ENCODE data around the gene TSR3.

Gene TSR3

GRCh38 chr16:1347962-1348361 is 3.7 kb downstream of the TSR3 start:
- peaks cover 0 to 20% of the 10 kb centered on the region in 2 experiments for H3K27me3 ChIP-seq (ENCODE audit: control insufficient read depth in 1 of 2, insufficient read depth in 1 of 2, low read length in 2 of 2)
- H4K91ac ChIP-seq (ENCODE audit: low read length): no peak overlapping the region
- 93% methylated on average over 28 of the region's 29 CpGs for WGBS
- no peak overlapping the region for H2AK5ac ChIP-seq (ENCODE audit: low read length, severe bottlenecking)
- H3K4ac ChIP-seq (ENCODE audit: low read depth in 1 of 2, low read length in 2 of 2): no peak overlapping the region
- no peak for DNase-seq
- peaks cover 25 to 43% of the 10 kb centered on the region in 2 experiments for H3K36me3 ChIP-seq (ENCODE audit: control insufficient read depth in 1 of 2, insufficient read depth in 2 of 2, low read depth in 1 of 2, low read length in 2 of 2)
- H3K79me1 ChIP-seq (replicated peaks; ENCODE audit: low read length, poor library complexity, severe bottlenecking): peaks cover 34% of the 10 kb centered on the region
- no peak overlapping the region for H2BK5ac ChIP-seq (ENCODE audit: low read depth, low read length, poor library complexity, severe bottlenecking)
- H3K23ac ChIP-seq (ENCODE audit: low read length in 2 of 2): no peak overlapping the region
- no peak overlapping the region for H3K18ac ChIP-seq (ENCODE audit: low read depth in 1 of 2, low read length in 2 of 2)
- H3K4me2 ChIP-seq (ENCODE audit: low read length, poor library complexity, severe bottlenecking): no peak overlapping the region
- no peak overlapping the region for H2BK12ac ChIP-seq (ENCODE audit: low read length in 2 of 2)
- no peak overlapping the region for H2BK120ac ChIP-seq (ENCODE audit: low read depth, low read length)
- H2BK15ac ChIP-seq (ENCODE audit: low read depth, poor library complexity, severe bottlenecking): no peak overlapping the region
- H3K9me3 ChIP-seq (ENCODE audit: control insufficient read depth, low read length): no peaks in the 10 kb centered on the region
- H3K4me1 ChIP-seq (ENCODE audit: control insufficient read depth, insufficient read depth, low read depth, low read length): peaks cover 27% of the 10 kb centered on the region
- H3K4me3 ChIP-seq (ENCODE audit: insufficient read depth in 1 of 2, low read depth in 1 of 2, low read length in 2 of 2): no peak overlapping the region
- no peak overlapping the region for H3K14ac ChIP-seq (ENCODE audit: low read length in 2 of 2)
- no peak overlapping the region for H3K9ac ChIP-seq (ENCODE audit: low read length)
- no peak overlapping the region for H4K8ac ChIP-seq (ENCODE audit: low read length)
- H3K27ac ChIP-seq (ENCODE audit: low read length, poor library complexity, severe bottlenecking): no peak overlapping the region
- H2AFZ ChIP-seq (ENCODE audit: low read depth, low read length): no peak overlapping the region

GRCh38 chr16:1347286-1347855 is 4.3 kb downstream of the TSR3 start:
- H2BK5ac ChIP-seq (ENCODE audit: low read depth, low read length, poor library complexity, severe bottlenecking): no peak overlapping the region
- no peak overlapping the region for H2AFZ ChIP-seq (ENCODE audit: low read depth, low read length)
- H2BK120ac ChIP-seq (ENCODE audit: low read depth, low read length): no peak overlapping the region
- H2AK5ac ChIP-seq (ENCODE audit: low read length, severe bottlenecking): no peak overlapping the region
- H3K4me2 ChIP-seq (ENCODE audit: low read length, poor library complexity, severe bottlenecking): no peak overlapping the region
- no peak overlapping the region for H3K4me3 ChIP-seq (ENCODE audit: insufficient read depth in 1 of 2, low read depth in 1 of 2, low read length in 2 of 2)
- no peak overlapping the region for H3K4ac ChIP-seq (ENCODE audit: low read depth in 1 of 2, low read length in 2 of 2)
- H3K9ac ChIP-seq (ENCODE audit: low read length): no peak overlapping the region
- no peak overlapping the region for H3K27ac ChIP-seq (ENCODE audit: low read length, poor library complexity, severe bottlenecking)
- no peak overlapping the region for H3K14ac ChIP-seq (ENCODE audit: low read length in 2 of 2)
- peaks cover 29% of the 10 kb centered on the region for H3K4me1 ChIP-seq (ENCODE audit: control insufficient read depth, insufficient read depth, low read depth, low read length)
- H3K18ac ChIP-seq (ENCODE audit: low read depth in 1 of 2, low read length in 2 of 2): no peak overlapping the region
- H3K27me3 ChIP-seq (ENCODE audit: control insufficient read depth in 1 of 2, insufficient read depth in 1 of 2, low read length in 2 of 2): peaks cover 2 to 26% of the 10 kb centered on the region in 2 experiments
- H4K8ac ChIP-seq (ENCODE audit: low read length): no peak overlapping the region
- peaks cover 25 to 43% of the 10 kb centered on the region in 2 experiments for H3K36me3 ChIP-seq (ENCODE audit: control insufficient read depth in 1 of 2, insufficient read depth in 2 of 2, low read depth in 1 of 2, low read length in 2 of 2)
- WGBS: 95% methylated on average over 31 of the region's 31 CpGs
- no peak overlapping the region for H2BK12ac ChIP-seq (ENCODE audit: low read length in 2 of 2)
- no peak overlapping the region for H2BK15ac ChIP-seq (ENCODE audit: low read depth, poor library complexity, severe bottlenecking)
- peaks cover 31% of the 10 kb centered on the region for H3K79me1 ChIP-seq (replicated peaks; ENCODE audit: low read length, poor library complexity, severe bottlenecking)
- H4K91ac ChIP-seq (ENCODE audit: low read length): no peak overlapping the region
- no peak overlapping the region for H3K23ac ChIP-seq (ENCODE audit: low read length in 2 of 2)
- DNase-seq: no peak
- H3K9me3 ChIP-seq (ENCODE audit: control insufficient read depth, low read length): no peaks in the 10 kb centered on the region

GRCh38 chr16:1346422-1347285 is 5.0 kb downstream of the TSR3 start:
- Histone ChIP-seq H3K9me3 (ENCODE audit: control insufficient read depth, low read length) (no peaks in the 10 kb centered on the region), H3K4me2 (ENCODE audit: low read length, poor library complexity, severe bottlenecking) (no peak overlapping the region), H4K8ac (ENCODE audit: low read length) (no peak overlapping the region), H3K79me1 (replicated peaks; ENCODE audit: low read length, poor library complexity, severe bottlenecking) (peaks cover 28% of the 10 kb centered on the region), H3K27ac (ENCODE audit: low read length, poor library complexity, severe bottlenecking) (no peak overlapping the region), H3K14ac (ENCODE audit: low read length in 2 of 2) (no peak overlapping the region), H3K4me3 (ENCODE audit: insufficient read depth in 1 of 2, low read depth in 1 of 2, low read length in 2 of 2) (no peak overlapping the region), H2BK120ac (ENCODE audit: low read depth, low read length) (no peak overlapping the region), H2BK12ac (ENCODE audit: low read length in 2 of 2) (no peak overlapping the region), H3K4me1 (ENCODE audit: control insufficient read depth, insufficient read depth, low read depth, low read length) (peaks cover 34% of the 10 kb centered on the region), H3K4ac (ENCODE audit: low read depth in 1 of 2, low read length in 2 of 2) (no peak overlapping the region), H3K18ac (ENCODE audit: low read depth in 1 of 2, low read length in 2 of 2) (no peak overlapping the region), H2AFZ (ENCODE audit: low read depth, low read length) (no peak overlapping the region), H2AK5ac (ENCODE audit: low read length, severe bottlenecking) (no peak overlapping the region), H3K9ac (ENCODE audit: low read length) (no peak overlapping the region), H2BK15ac (ENCODE audit: low read depth, poor library complexity, severe bottlenecking) (no peak overlapping the region), H3K36me3 (ENCODE audit: control insufficient read depth in 1 of 2, insufficient read depth in 2 of 2, low read depth in 1 of 2, low read length in 2 of 2) (peaks cover 25 to 43% of the 10 kb centered on the region in 2 experiments), H3K27me3 (ENCODE audit: control insufficient read depth in 1 of 2, insufficient read depth in 1 of 2, low read length in 2 of 2) (peaks cover 9 to 33% of the 10 kb centered on the region in 2 experiments), H3K23ac (ENCODE audit: low read length in 2 of 2) (no peak overlapping the region), H2BK5ac (ENCODE audit: low read depth, low read length, poor library complexity, severe bottlenecking) (no peak overlapping the region), H4K91ac (ENCODE audit: low read length) (no peak overlapping the region)
- DNase-seq: no peak
- WGBS: 85% methylated on average over 34 of the region's 34 CpGs

GRCh38 chr16:1345651-1346421 is 5.8 kb downstream of the TSR3 start:
- peaks cover 22% of the 10 kb centered on the region for H3K79me1 ChIP-seq (replicated peaks; ENCODE audit: low read length, poor library complexity, severe bottlenecking)
- H2BK12ac ChIP-seq (ENCODE audit: low read length in 2 of 2): no peak overlapping the region
- no peaks in the 10 kb centered on the region for H3K9me3 ChIP-seq (ENCODE audit: control insufficient read depth, low read length)
- WGBS: 87% methylated on average over 29 of the region's 31 CpGs
- no peak for DNase-seq
- H2AFZ ChIP-seq (ENCODE audit: low read depth, low read length): no peak overlapping the region
- H3K4me3 ChIP-seq (ENCODE audit: insufficient read depth in 1 of 2, low read depth in 1 of 2, low read length in 2 of 2): no peak overlapping the region
- peaks cover 29% of the 10 kb centered on the region for H3K4me1 ChIP-seq (ENCODE audit: control insufficient read depth, insufficient read depth, low read depth, low read length)
- H3K18ac ChIP-seq (ENCODE audit: low read depth in 1 of 2, low read length in 2 of 2): no peak overlapping the region
- H3K4me2 ChIP-seq (ENCODE audit: low read length, poor library complexity, severe bottlenecking): no peak overlapping the region
- no peak overlapping the region for H3K9ac ChIP-seq (ENCODE audit: low read length)
- H3K27ac ChIP-seq (ENCODE audit: low read length, poor library complexity, severe bottlenecking): no peak overlapping the region
- peaks cover 25 to 39% of the 10 kb centered on the region in 2 experiments for H3K36me3 ChIP-seq (ENCODE audit: control insufficient read depth in 1 of 2, insufficient read depth in 2 of 2, low read depth in 1 of 2, low read length in 2 of 2)
- no peak overlapping the region for H3K23ac ChIP-seq (ENCODE audit: low read length in 2 of 2)
- no peak overlapping the region for H3K14ac ChIP-seq (ENCODE audit: low read length in 2 of 2)
- no peak overlapping the region for H4K8ac ChIP-seq (ENCODE audit: low read length)
- H2BK120ac ChIP-seq (ENCODE audit: low read depth, low read length): no peak overlapping the region
- no peak overlapping the region for H2BK5ac ChIP-seq (ENCODE audit: low read depth, low read length, poor library complexity, severe bottlenecking)
- H3K4ac ChIP-seq (ENCODE audit: low read depth in 1 of 2, low read length in 2 of 2): no peak overlapping the region
- H3K27me3 ChIP-seq (ENCODE audit: control insufficient read depth in 1 of 2, insufficient read depth in 1 of 2, low read length in 2 of 2): peaks cover 12 to 38% of the 10 kb centered on the region in 2 experiments
- H2AK5ac ChIP-seq (ENCODE audit: low read length, severe bottlenecking): no peak overlapping the region
- H4K91ac ChIP-seq (ENCODE audit: low read length): no peak overlapping the region
- no peak overlapping the region for H2BK15ac ChIP-seq (ENCODE audit: low read depth, poor library complexity, severe bottlenecking)
